A204.1 (cell line): ENCODE results near the gene KRT38.
"Not testable (repeated sequence)": the region's sequence is repeated elsewhere in the genome, so short reads cannot be mapped to it uniquely, and the experiment has no call there.

Experiments
- FAIRE-seq: peaks from 2 replicates; lab custom pipeline; 2012; peaks lifted over from hg19 to GRCh38; lab: Jason Lieb, UNC

KRT38 gene

DNA sequence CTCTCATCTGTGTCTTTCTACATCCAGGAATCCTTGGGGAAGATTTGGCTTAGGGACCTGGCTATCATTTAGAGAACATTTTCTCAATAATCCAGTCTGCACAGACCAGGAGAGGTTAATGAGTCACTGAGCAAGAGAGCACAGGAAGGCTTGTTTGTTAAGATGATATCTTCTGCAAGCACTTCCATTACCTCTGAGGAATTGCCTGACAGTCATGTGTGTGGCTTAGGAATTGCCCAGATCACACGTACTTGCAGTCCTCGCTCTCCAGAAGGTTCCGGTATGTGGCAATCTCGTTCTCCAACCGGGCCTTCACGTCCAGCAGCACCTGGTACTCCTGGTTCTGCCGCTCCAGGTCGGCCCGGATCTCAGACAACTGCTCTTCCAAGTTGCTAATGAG, 19.7 kb downstream of the KRT38 start:
- no peak for FAIRE-seq

DNA sequence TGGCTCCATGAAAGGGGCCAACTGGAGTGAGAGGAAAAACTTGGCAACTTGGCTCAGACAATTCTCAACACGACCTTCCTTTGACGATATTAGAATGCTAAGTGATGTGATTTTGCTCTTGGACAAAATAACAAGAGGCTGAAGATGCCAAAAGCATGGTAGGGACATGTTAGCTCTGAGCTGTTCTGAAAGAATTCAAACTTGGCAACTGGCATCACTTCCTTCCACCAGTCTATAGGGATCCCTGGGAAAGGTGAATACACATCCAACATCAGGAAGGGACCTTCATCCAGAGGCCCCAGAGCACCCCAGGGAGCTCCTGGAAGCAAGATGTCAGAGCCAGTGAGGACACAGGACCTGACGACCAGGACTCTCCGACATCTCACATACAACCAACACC, 20.6 kb downstream of the KRT38 start:
- FAIRE-seq: no peak

DNA sequence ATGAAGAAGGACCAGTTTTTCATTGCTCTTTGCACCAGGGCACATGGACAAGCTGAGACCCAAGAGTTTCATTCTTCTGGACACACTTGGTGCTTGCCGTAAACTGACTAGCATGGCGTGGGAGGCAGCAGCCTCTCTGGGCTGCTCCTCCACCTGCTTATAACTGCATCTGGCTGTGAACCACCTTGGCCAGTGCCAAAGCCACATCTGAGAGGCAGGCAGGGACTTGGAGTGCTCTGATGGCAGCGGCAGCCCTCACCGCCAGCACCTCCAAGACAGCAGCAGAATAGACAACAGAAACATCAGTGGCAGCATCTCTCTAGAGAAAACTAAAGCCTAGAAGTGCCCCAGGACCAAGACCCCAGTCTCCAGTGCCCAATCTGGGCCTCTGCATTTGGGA, 21.1 kb downstream of the KRT38 start:
- FAIRE-seq: no peak

DNA sequence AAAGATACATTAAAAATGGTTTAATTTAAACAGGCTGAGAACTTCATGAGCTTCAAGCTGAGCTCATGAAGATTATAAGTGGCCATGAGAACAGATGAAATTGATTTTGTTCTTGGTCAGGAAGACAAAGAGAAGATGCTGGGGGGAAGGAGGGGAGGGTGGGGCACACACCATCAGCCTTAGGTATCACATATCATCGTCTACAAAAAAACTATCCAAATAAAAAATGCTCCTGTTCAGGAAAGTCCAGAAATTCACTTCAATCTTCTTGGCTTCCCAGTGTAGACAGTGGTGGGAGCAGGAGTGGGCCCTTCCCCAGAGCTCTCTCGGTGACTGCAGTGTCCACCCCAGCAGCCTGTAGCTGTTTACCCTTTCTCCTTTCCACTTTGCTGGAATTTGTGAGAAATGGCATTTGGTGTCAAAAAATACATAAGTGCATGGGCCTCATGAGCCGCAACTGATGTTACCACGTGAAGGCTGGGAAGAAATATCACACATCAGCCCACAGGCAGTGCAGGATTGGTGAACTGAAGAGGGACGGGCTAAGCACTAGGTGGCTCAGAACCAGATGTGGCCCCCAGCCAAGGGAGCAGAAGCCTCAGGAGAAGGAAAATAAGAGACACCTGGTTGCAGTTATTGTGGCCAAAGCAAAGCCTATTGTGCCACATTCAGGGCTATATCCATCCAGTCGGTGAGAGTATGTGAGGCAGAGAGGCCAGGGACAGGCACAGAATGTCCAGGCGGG, 22.5 kb downstream of the KRT38 start:
- no peak for FAIRE-seq

DNA sequence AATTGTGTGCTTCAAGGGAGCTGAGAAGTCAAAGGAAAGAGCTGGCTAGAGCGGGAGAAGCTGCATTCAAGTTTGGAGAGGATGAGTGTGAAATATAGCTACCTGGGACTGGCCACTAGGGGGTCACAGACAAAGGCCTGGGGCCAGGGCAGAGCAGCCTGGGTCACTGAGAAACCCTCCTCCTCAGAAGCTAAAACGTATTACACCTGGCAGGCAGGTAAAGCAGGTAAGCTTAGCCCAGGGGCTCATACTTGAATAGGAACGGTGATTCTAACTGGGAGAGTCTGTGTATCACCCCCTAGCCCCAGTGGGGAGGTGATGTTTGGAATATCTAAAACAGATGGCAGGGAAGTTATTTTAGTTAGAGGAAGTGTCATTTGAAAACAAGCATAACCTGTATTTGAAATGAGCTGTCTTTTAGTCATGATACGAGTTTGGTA, 23.2 kb downstream of the KRT38 start:
- FAIRE-seq: no peak

DNA sequence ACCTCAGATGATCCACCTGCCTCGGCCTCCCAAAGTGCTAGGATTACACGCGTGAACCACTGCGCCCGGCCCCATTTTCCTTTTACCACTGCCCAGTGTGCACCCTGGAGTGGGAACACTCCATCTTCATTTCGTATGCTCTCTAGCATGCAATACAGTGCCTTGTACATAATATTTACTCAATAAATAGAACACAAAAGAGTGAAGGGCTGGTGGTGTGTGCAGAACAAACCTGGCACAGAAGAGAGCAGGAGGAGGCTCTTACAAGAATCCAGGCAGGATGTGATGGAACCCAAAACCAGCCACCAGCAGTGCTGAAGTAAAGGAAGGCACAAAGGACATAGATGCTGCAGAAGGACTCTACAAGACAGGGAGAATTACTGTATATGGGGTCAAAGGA, 23.7 kb downstream of the KRT38 start:
- FAIRE-seq: no peak

DNA sequence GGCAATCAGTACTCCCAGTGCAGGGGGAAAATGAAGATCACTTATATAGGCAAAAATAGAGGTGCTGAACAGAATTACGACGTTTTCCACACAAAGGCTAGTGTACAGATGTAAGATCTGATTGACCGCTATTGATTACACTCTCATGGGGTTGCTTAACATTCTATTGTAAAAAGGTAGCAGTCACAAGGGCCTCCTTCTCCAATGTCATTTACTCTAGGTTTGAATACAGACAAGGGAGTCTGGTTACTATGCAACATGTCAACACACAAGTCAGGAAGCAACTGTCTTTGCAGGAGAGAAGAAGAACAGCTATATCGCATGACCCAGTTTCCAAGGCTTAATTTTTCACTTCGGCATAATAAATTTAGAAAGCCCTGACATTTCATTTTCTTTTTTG, 24.3 kb downstream of the KRT38 start:
- FAIRE-seq: no peak

DNA sequence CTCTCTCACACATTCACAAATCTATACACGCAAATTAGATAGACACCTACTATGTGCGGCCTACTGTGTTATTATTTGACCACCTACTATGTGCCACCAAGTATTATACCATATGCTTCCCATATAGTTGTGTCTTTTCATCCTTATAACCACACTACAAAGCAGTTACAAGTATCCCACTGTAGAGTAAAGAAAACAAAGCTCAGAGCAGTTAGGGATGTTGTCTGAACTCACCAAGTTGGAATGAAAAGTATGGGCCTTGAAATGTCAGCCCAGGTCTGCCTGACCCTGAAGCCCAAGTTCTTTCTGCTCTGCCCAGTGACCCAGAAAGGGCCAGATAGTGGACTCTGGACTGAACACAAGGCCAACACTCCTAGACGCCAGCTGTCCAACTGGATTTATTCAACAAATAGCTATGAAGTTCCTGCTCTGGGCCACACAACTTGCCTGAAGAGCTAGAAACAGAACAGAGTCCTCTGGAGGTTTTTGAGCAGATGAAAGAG, 24.9 kb downstream of the KRT38 start:
- no peak for FAIRE-seq

DNA sequence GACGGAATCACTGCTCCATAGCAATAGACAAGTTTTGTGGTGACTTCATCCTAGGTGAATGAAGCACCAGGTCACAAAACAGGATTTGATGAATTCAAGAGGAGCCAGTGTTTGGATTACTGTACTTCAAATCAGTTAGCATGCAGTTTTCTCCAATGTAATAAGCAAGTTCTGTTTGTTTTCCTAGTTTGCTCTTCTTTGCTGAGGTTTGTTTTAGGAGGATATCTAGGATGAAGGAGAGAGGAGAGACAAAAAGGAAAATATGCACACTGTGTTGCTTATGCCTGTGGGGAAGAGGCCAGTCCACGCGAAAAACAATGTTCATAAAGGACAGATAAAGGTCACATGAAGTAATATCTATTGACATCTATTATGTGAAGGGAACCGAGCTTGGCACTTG, 25.4 kb downstream of the KRT38 start:
- no peak for FAIRE-seq

DNA sequence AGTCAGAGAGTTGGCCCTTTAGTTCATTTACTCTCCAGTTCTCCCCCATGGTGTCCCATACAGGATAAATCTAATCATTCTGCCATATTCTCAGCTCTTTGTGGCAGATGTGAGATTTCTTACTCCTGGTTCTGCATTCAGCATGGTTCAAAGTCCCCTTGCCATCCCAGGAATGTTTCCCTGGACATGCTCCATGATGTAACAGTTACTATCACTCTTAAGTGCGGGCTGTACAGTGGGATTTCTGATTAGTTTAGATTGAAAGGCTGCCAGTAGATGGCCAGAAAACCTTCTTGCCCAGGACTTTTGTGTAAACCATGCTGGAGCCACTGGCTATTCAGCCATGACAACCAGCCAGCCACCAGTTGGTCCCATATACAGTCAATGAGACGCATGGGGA, 26.8 kb downstream of the KRT38 start:
- FAIRE-seq: no peak

DNA sequence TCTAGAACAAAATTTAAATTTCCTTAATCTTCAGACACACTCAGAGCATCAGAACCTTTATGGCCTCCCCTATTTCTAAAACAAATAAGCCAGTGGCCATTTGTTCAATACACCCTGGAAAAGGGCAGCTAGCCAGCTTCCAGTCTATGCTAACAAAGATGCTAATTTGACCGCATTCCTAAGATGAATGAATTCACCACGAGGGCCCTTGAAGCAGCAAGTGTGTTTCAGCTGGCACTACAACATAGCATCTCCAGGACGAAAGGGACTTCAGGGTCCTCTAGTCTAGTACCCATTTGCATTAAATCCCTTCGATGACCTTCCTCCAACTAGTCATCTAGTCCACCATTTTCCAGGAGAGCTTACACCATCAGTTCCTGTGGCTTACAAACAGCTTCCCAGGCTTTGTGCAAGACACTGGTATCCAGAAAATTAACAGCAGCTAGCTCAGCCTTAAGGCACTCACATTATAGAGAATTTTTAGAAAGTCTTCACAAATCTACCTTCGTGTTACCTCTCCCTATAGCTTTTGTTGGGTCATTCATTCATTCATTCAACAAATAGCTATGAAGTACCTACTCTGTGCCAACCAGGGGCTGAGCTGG, 27.3 kb downstream of the KRT38 start:
- FAIRE-seq: no peak

DNA sequence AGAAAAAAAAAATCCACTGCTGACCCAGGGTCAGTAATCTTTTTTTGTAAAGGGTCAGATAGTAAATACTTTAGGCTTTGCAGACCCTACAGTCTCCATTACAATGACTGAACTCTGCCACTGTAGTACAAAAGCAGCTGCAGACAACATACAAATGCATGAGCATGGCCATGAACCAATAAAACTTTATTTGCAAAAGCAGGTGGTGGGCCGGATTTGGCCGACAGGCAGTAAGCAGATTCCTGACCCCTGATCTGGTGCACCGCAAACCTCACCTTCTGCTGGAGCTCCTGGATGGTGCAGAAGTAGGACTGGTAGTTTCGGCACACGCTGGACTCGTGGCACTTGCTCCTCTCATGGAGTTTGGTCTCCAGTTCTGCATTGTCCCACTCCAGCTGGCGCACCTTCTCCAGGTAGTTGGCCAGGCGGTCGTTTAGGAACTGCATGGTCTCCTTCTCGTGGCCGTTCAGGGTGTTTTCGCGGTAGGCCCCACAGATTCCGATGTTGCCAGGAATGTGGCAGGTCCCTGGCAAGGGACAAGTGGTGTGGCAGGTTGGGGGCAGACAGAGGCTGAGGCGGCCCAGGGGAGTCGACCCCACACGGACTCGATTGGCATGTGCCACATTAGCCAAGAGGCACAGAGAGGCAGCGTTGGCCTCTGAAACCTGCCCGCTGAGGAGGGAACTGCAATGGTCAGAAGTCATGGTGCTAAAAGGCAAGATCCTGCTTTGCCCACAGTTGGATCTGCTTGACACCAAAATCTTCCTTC, 29.5 kb downstream of the KRT38 start:
- FAIRE-seq: no peak

DNA sequence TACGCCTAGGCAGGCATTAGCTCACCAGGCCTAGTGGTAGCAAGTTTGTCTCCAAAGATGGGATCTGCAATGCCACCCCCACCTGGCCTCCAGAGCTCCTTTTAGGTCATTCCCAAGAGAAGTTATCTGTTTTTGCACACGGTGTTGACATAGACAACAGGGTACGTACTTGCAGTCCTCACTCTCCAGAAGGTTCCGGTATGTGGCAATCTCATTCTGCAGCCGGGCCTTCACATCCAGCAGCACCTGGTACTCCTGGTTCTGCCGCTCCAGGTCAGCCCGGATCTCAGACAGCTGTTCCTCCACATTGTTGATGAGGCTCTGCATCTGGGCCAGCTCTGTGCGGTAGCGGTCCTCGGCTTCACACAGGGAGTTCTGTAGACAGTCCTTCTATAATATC, 33.6 kb downstream of the KRT38 start:
- no peak for FAIRE-seq

DNA sequence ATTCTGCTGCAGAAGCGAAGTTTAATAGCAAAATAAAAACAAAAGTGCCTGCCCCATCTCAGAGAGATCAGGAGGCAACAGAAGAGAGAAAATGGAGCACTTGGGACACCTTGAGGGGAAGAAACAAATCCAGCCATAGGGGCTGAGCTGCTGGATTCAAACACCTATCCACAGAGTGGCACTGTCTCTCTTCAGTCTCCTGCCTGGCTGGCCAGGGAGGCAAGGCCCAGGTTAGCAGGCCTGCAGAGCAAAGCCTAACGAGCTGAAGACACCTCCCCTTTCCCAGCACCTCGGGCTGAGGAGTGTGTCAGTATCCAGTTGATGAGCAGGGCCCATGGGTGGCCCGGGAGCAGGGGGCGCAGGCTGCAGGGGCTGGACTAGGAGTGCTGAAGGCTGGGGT, 34.6 kb downstream of the KRT38 start:
- no peak for FAIRE-seq

DNA sequence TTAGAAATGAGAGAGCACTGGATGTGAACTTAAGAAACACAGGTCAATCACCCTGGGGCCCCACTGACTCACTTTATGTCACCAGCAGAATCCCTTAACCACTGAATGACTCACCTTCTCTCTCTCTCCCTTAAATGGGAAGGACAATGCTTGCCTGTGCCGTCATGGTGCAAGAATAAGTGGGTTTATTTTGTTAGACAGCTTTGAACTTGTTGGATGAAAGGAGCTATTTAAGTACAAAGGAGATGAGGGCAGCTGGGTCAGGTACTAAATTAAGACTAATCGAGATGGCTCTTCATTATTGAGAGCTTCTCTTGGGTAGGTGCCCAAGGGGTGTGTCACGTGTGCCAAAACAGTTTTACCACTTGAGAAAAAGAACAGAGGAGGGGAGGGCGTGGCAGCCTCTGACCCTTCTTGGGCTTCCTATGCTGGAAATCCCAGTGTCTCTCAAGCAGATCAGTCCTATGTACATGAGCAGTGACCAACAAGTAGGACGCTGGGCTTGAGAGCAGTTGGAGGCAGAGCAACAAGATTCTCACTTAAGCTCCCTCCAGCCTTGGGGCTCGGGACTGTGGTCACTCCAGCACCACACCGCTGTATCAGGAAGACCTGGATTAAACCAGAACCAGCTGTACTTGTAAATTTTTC, 36.6 kb downstream of the KRT38 start:
- no peak for FAIRE-seq

DNA sequence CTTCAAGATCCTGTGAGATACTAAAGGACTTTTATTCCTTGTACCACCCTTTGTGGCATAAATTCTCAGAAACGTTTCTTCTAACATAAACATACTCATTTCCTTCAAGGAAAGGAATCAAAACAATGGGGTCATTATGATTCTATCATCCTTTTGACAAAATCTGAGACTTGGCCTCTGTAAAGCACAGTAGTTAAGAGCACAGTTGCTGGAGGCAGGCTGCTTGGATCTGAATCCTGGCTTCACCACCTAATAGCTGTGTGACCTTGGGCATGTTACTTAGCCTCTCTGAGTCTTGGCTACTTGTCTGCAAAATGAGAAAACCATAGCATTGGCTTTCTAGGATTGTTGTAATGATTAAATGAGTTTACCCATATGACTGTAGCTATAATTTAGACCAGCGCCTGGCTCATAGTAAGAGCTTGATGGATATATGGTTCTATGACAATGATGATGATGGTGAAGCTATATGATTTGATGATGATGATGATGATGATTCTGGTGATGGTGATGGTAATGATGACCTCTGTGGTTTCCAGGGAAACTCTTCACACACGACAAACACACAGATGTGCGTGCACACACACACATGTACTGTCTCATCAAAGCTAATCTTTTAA, 37.3 kb downstream of the KRT38 start:
- no peak for FAIRE-seq

DNA sequence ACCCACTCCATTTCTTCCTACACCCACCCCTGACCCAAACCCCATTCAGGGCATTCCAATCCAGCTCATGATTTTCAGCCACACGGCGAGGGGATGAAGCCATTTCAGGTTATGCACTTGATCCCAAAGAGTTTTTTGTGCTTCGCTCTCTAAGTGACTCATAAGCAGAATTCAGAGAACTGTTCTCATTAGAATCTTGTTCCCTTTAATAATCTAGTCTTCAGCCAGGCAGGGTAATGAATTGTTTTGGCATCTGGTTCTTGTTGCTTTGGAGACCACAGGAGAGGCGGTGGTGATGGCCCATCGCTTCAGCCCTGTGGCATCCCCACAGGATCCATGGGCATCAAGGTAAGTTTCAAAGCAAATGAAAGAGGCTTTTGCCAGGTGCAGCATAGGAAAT, 38.6 kb downstream of the KRT38 start:
- no peak for FAIRE-seq

DNA sequence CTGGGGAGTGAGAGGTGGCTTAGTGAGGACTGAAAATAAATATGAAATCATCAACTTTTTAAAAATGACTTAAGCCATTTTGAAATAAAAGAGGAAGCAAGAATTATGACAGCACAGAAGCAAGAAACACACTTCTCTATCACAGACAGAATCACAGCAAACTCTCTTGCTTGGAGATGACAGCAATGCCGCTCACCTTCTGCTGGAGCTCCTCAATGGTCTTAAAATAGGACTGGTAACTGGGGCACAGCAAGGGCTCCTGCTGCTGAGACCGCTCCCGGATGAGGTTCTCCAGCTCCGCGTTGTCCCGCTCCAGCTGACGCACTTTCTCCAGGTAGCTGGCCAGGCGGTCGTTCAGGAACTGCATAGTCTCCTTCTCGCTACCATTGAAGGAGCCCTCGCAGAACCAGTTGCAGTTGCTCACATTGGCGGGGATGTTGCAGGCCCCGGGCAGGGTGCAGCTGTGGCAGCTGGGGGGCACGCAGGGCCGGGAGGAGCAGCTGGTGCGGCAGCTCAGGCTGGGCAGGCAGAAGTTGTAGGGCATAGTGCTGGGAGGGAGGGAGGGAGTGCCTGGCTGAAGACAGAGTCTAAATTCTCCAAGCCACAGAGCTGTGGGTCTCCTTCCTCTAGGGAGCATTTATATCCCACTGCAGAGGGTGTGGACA, 43.7 kb downstream of the KRT38 start, which contains the start of gene KRT31:
KRT31 (minus strand) TSS at position 613 of the 665 bp plus-strand sequence; CDS start at position 544, 69 bp downstream.
- no peak for FAIRE-seq

DNA sequence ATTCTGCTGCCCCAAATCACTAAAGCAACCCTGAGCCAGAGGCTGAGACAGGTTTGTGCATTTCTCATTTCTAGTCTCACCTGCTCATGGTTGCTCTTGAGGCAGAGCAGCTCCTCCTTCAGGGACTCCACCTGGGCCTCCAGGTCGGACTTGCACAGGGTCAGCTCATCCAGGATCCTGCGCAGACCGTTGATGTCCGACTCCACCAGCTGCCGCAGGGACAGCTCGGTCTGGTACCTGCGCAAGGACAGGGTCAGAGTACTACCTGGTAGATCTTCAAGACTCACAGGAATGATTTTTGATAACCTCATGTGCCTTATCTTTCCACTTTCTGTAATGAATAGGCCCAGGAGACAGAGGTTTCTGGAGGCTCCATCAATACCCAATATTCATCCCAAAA, 44.4 kb downstream of the KRT38 start:
- no peak for FAIRE-seq

DNA sequence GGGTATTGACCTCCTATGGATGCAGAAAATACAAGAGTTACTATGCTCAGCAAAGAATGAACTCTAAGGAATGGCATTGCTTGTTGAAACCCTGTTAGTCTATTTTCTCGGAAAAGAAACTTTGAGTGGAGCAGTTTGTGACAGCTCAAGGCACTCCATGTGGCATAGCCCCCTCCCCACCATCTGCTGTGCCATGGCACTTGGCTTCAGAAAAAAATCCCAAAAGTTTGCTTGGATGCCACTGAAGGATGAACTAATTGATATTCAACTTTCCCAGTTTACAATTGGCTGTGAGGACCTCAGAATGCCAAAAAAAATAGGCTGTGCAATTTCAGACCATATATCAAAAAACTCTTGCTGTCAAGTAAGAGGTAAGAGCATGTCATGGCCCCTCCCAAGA, 45.2 kb downstream of the KRT38 start:
- FAIRE-seq: no peak

DNA sequence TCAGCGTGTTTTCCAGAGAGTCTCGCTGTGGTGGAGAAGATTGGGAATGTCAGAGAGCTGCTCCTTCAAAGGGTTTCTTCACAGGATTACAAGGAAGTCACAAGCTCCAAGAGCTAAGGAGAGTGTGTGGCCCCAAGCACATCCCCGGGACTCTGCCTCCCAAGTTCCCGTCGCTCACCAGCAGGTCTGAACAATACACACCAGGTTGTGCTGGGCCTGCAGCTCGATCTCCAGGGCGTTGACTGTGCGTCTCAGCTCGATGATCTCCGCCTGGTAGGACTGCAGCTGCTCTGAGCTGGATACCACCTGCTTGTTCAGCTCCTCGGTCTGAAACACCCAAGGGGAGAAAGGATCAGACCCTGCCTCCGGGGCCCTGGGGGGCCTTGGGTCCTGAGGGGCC, 45.7 kb downstream of the KRT38 start:
- FAIRE-seq: not testable (repeated sequence)
